Measurements from ENCODE around the gene CLDN3. TPM values are rescaled to one million over a fixed set of nuclear protein-coding genes. Genes with fewer than 3 reads are reported as not detected.
"Not testable (repeated sequence)": the region's sequence is repeated elsewhere in the genome, so short reads cannot be mapped to it uniquely, and the experiment has no call there.

Gene CLDN3
- total RNA-seq, 2 experiments from 2014 or later: not detected

- ChIA-PET POLR2A (interaction anchor here (0.6 to 1.4 kb wide), 5 partner anchors 18 to 216 kb away, joined by 3 to 5 read pairs (median 3); partner anchors contain the start of gene BAZ1B), CTCF (interaction anchor here (0.6 to 3.5 kb wide), 7 partner anchors 10 to 852 kb away, joined by 3 to 19 read pairs (median 5); no protein-coding TSS in a partner anchor)
These were observed 31.3 kb downstream of the CLDN3 start, which contains the start of gene ABHD11 for GRCh38 chr7:73738612-73739386. Gene ABHD11, minus strand, starts transcription at chr7:73738802. Its CDS starts 32 bp downstream, at chr7:73738770.

- POLR2A ChIA-PET: interaction anchor here (0.8 to 1.4 kb wide), 3 partner anchors 107 to 216 kb away, joined by 3 to 5 read pairs (median 4); partner anchors contain the start of gene BAZ1B
- CTCF ChIA-PET: interaction anchor here (0.6 to 3.5 kb wide), 4 partner anchors 9 to 356 kb away, joined by 3 to 19 read pairs (median 7); no protein-coding TSS in a partner anchor
These were observed 31.9 kb downstream of the CLDN3 start for GRCh38 chr7:73738220-73738611.

- ChIA-PET POLR2A (interaction anchor here (0.8 kb wide), 1 partner anchor 106 kb away, joined by 3 read pairs; no protein-coding TSS in a partner anchor), CTCF (interaction anchor here (0.6 to 3.5 kb wide), 3 partner anchors 9 to 131 kb away, joined by 4 to 19 read pairs (median 10); no protein-coding TSS in a partner anchor)
These were observed 32.4 kb downstream of the CLDN3 start for GRCh38 chr7:73737491-73738219.

- POLR2A ChIA-PET: no interaction called here
- CTCF ChIA-PET: interaction anchor here (3.2 to 3.5 kb wide), 2 partner anchors 11 to 130 kb away, joined by 10 to 19 read pairs; no protein-coding TSS in a partner anchor
These were observed 33.2 kb downstream of the CLDN3 start for GRCh38 chr7:73736885-73737284.

DNA sequence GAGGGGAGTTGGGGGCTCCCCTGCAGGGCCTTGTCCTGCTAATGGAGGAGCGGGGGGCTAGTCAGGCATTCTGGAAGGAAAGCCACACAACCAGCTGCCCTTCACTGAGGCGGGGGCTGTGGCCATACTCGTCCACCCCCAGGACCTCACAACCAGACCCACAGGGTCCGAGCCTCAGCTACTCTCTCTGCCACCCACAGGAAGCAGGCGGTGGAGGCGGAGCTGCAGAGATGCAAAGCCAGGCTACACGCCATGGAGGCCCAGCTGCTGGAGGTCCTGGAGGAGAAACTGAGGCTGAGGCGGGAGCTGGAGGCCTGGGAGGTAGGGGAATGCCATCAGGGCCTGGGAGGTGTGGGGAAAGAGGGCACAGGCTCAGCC lies 34.6 kb downstream of the CLDN3 start:
- ChIA-PET POLR2A (no interaction called here), CTCF (interaction anchor here (0.9 to 2.0 kb wide), 8 partner anchors 10 to 213 kb away, joined by 3 to 19 read pairs (median 6); no protein-coding TSS in a partner anchor)

GRCh38 chr7:73734619-73735527 lies 35.2 kb downstream of the CLDN3 start:
- ChIA-PET CTCF (interaction anchor here (0.7 to 2.0 kb wide), 14 partner anchors 9 to 212 kb away, joined by 3 to 19 read pairs (median 4); partner anchors contain the start of gene BUD23), POLR2A (interaction anchor here (0.5 kb wide), 1 partner anchor 214 kb away, joined by 4 read pairs; no protein-coding TSS in a partner anchor)

GRCh38 chr7:73732397-73732796 lies 37.7 kb downstream of the CLDN3 start:
- CTCF ChIA-PET: interaction anchor here (0.8 to 2.4 kb wide), 2 partner anchors 114 to 125 kb away, joined by 3 to 14 read pairs; no protein-coding TSS in a partner anchor

GRCh38 chr7:73730485-73730884 lies 39.6 kb downstream of the CLDN3 start:
- POLR2A ChIA-PET: interaction anchor here (0.7 kb wide), 1 partner anchor 223 kb away, joined by 3 read pairs; no protein-coding TSS in a partner anchor
- CTCF ChIA-PET: interaction anchor here (1.0 to 3.0 kb wide), 2 partner anchors 124 kb away, joined by 3 to 15 read pairs; no protein-coding TSS in a partner anchor

More at GRCh38 chr7:73732397-73732796, 37.7 kb downstream of the CLDN3 start:
- POLR2A ChIA-PET: interaction anchor here (0.6 to 0.7 kb wide), 3 partner anchors 67 to 658 kb away, joined by 4 read pairs; partner anchors contain the start of gene TBL2

DNA sequence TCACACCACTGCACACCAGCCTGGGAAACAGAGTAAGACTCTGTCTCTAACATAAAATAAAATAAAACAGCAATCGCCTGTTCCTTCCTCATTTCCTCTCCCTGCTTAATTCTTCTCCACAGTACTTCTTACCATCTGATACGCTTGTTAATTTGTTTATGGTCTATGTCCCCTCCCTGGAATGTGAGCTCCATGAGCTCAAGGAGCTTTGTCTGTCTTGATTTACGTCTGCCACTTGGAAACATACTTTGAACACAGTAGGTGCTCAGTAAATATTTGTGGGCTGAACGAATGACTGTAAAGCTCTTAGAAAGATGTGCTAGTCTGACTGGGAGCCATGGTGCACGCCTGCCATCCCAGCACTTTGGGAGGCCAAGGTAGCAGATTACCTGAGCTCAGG lies 41.5 kb downstream of the CLDN3 start:
- CTCF ChIA-PET: interaction anchor here (0.5 to 3.0 kb wide), 5 partner anchors 10 to 124 kb away, joined by 3 to 15 read pairs (median 3); no protein-coding TSS in a partner anchor
- POLR2A ChIA-PET: interaction anchor here (0.6 kb wide), 1 partner anchor 38 kb away, joined by 4 read pairs; no protein-coding TSS in a partner anchor

DNA sequence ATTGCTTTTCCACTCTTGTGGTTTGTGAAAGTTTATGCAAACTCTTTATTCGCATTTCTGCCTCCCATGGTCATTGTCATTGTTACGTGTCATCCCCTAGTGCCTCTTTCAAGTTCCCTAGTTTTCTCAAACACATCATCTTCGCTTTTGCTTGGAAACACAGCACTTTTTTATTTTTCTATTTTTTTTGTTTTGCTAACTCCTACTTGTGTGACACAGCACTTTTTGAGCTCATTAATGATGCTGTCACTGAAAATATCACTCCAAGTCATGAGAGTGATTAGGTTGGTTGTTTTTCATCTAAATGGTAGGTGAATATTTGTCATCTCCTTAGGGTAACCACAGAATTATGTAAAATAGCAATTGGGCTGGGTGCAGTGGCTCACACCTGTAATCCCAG lies 42.1 kb downstream of the CLDN3 start:
- ChIA-PET CTCF (interaction anchor here (1.4 to 3.0 kb wide), 2 partner anchors 27 to 121 kb away, joined by 3 to 15 read pairs; no protein-coding TSS in a partner anchor), POLR2A (no interaction called here)

DNA sequence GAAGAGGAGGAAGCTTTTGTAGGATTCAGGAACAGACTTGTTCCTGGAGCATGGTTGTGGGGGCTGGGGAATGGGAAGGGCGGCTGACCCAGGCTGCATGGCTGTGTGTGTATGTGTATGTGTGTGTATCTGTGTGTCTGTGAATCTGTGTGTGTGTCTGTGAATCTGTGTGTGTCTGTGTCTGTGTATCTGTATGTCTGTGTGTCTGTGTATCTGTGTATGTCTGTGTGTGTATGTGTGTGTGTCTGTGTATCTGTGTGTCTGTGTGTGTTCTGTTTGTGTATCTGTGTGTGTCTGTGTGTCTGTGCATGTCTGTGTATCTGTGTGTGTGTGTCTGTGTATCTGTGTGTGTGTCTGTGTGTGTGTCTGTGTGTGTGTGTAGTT lies 44.0 kb downstream of the CLDN3 start:
- ChIA-PET CTCF (interaction anchor here (0.8 to 6.0 kb wide), 11 partner anchors 9 to 135 kb away, joined by 3 to 60 read pairs (median 6); partner anchors contain the start of gene ABHD11), POLR2A (no interaction called here)

GRCh38 chr7:73723813-73724212 lies 46.3 kb downstream of the CLDN3 start:
- POLR2A ChIA-PET: no interaction called here
- CTCF ChIA-PET: interaction anchor here (0.6 to 6.0 kb wide), 2 partner anchors 117 to 208 kb away, joined by 5 to 60 read pairs; no protein-coding TSS in a partner anchor

DNA sequence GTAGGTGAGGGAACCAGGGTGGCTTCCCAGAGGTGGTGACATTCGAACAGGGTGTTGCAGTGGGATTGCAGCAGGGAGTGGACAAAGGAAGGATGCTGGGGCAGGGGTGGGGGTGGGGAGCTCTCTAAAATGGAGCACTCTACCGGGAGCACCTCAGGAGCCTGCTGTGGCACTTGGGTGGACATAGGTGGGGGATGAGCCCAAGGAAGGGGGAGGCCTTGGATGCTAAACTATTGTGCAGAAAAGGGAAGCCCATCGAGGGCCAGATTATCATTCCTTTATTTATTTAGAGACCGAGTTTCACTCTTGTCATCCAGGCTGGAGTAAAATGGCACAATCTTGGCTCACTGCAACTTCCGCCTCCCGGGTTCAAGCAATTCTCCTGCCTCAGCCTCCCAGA lies 47.3 kb downstream of the CLDN3 start:
- CTCF ChIA-PET: interaction anchor here (0.7 to 6.0 kb wide), 3 partner anchors 55 to 124 kb away, joined by 3 to 60 read pairs (median 3); partner anchors contain the start of gene VPS37D
- POLR2A ChIA-PET: no interaction called here

DNA sequence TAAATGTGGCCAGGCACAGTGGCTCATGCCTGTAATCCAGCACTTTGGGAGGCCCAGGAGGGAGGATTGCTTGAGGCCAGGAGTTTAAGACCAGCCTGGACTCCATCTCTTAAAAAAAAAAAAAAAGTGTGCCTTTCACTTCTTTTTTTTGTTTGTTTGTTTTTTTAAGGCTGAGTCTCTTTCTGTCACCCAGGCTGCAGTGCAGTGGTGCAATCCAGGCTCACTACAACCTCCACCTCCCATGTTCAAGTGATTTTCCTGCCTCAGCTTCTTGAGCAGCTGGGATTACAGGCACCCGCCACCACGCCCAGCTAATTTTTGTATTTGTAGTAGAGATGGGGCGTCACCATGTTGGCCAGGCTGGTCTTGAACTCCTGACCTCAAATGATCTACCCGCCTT lies 47.9 kb downstream of the CLDN3 start:
- CTCF ChIA-PET: interaction anchor here (1.3 to 6.0 kb wide), 2 partner anchors 54 to 116 kb away, joined by 3 to 60 read pairs; partner anchors contain the start of gene VPS37D
- POLR2A ChIA-PET: not testable (repeated sequence)

DNA sequence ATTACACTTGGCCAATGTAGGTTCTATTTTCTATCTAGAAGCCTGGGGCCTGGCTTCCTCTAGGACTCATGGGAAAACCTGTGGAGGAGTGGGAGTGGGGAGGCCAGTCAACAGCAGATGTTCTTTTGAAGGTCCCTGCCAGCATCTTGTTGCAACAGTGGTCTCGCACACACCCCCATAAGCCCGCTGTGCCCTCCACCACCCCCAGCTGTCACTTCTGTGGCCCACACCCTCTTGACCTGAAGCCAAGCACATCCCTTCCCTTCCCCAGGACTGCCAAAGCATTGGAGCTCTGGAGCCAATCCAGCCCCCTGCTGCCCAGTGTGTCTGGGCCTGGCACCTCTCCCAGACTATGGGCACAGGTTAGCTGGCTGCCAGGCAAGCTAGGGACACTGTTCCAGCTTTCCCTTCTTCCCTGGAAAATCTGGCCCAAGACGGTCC lies 48.7 kb downstream of the CLDN3 start:
- ChIA-PET POLR2A (interaction anchor here (0.7 kb wide), 1 partner anchor 17 kb away, joined by 3 read pairs; the partner anchor contains the start of gene ABHD11), CTCF (interaction anchor here (1.3 to 6.0 kb wide), 2 partner anchors 53 to 115 kb away, joined by 3 to 60 read pairs; partner anchors contain the start of gene VPS37D)

- ChIA-PET POLR2A (interaction anchor here (0.7 kb wide), 1 partner anchor 18 kb away, joined by 3 read pairs; the partner anchor contains the start of gene ABHD11), CTCF (interaction anchor here (2.1 kb wide), 1 partner anchor 114 kb away, joined by 8 read pairs; no protein-coding TSS in a partner anchor)
These were observed 49.6 kb downstream of the CLDN3 start for GRCh38 chr7:73720443-73720842.

GRCh38 chr7:73719806-73720169 lies 50.3 kb downstream of the CLDN3 start:
- CTCF ChIA-PET: interaction anchor here (2.1 kb wide), 1 partner anchor 113 kb away, joined by 8 read pairs; no protein-coding TSS in a partner anchor
- POLR2A ChIA-PET: no interaction called here
